OCI-LY3 (cell line): ENCODE measurements around the gene RASGRP3.

ENCODE experiments used
- H2AFZ ChIP-seq: fragments of 200-600, 300-600 bp; shearing (Covaris generic); 2 replicates; pipeline ENCODE4 v1.6.0; 2014; ENCODE audit warnings: antibody characterized with exemption, low read depth, low read length
- H3K27ac ChIP-seq: fragments of 200-600, 300-600 bp; sonication (generic); 2 replicates; pipeline ENCODE4 v1.5.1; 2014; ENCODE audit warnings: mild to moderate bottlenecking, low read length, moderate library complexity, mixed read lengths
- H3K27me3 ChIP-seq: fragments of 200-600, 300-600 bp; sonication (generic); 2 replicates; pipeline ENCODE4 v1.6.1; 2014; ENCODE audit warnings: low read depth, low read length, mixed read lengths
- H3K36me3 ChIP-seq: fragments of 200-600, 300-600 bp; sonication (generic); replicated peaks from 2 replicates; pipeline ENCODE3; 2014; ENCODE audit warnings: low read depth, low read length, mixed read lengths
- H3K4me1 ChIP-seq: fragments of 300-600, 200-600 bp; sonication (generic); 2 replicates; pipeline ENCODE4 v1.6.1; 2014; ENCODE audit warnings: low read length, mixed read lengths
- H3K4me2 ChIP-seq: fragments of 200-600, 300-600 bp; sonication (generic); 2 replicates; pipeline ENCODE4 v1.6.1; 2014; ENCODE audit warnings: low read length, mixed read lengths
- H3K4me3 ChIP-seq: fragments of 300-600, 200-600 bp; sonication (generic); 2 replicates; pipeline ENCODE4 v1.5.1; 2014; ENCODE audit warnings: antibody characterized with exemption, mild to moderate bottlenecking, low read length, moderate library complexity
- H3K79me2 ChIP-seq: fragments of 300-600, 200-600 bp; shearing (Covaris generic); 2 replicates; pipeline ENCODE4 v1.6.1; 2014; ENCODE audit warnings: mild to moderate bottlenecking, low read length, mixed read lengths
- H3K9ac ChIP-seq: fragments of 300-600, 200-600 bp; shearing (Covaris generic); 2 replicates; pipeline ENCODE4 v1.6.0; 2014; ENCODE audit warnings: mild to moderate bottlenecking, low read length, moderate library complexity
- H3K9me3 ChIP-seq: fragments of 200-600, 300-600 bp; shearing (Covaris generic); 2 replicates; pipeline ENCODE4 v1.6.1; 2014; ENCODE audit warnings: low read length, mixed read lengths; ENCODE audit not compliant: insufficient read depth
- H4K20me1 ChIP-seq: fragments of 200-600, 300-600 bp; sonication (generic); 2 replicates; pipeline ENCODE4 v1.6.1; 2016; ENCODE audit warnings: low read length, mixed read lengths; ENCODE audit not compliant: insufficient read depth
- CTCF ChIP-seq: fragments of 200-600, 300-600 bp; sonication (generic); IDR thresholded peaks from 2 replicates; pipeline ENCODE4 v1.5.1; 2014; ENCODE audit warnings: antibody characterized with exemption, low read length, low read depth
- EZH2phosphoT487 ChIP-seq: fragments of 200-600 bp; shearing (Covaris generic); IDR thresholded peaks from 2 replicates; pipeline ENCODE4 v1.6.1; 2018; ENCODE audit warnings: antibody characterized with exemption, mixed run types, low read depth

Gene RASGRP3

GRCh38 chr2:33475224-33476130 lies 972 bp upstream of the RASGRP3 start:
- H2AFZ ChIP-seq, result no peak overlapping the region
- TF ChIP-seq CTCF (peak; percentile 90), EZH2phosphoT487 (no peak)
- peak overlapping the region; percentile 96 for H3K4me2 ChIP-seq
- H3K27me3 ChIP-seq, result no peaks in the 10 kb centered on the region
- H3K4me1 ChIP-seq, result peaks cover 49% of the 10 kb centered on the region
- peaks cover 3% of the 10 kb centered on the region; the same call in 1 of the 2 replicates for H3K9me3 ChIP-seq
- peak overlapping the region; percentile 97 for H3K27ac ChIP-seq
- no peaks in the 10 kb centered on the region for H4K20me1 ChIP-seq
- peaks cover 48% of the 10 kb centered on the region for H3K79me2 ChIP-seq
- H3K9ac ChIP-seq, result peak overlapping the region; percentile 100
- peaks cover 20% of the 10 kb centered on the region for H3K36me3 ChIP-seq
- peak overlapping the region; percentile 87 for H3K4me3 ChIP-seq

GRCh38 chr2:33476793-33477190 lies 343 bp downstream of the RASGRP3 start:
- Histone ChIP-seq H3K9ac (peak overlapping the region; percentile 100), H4K20me1 (no peaks in the 10 kb centered on the region), H3K4me2 (peak overlapping the region; percentile 96), H3K27me3 (no peaks in the 10 kb centered on the region), H3K27ac (peak overlapping the region; percentile 97), H3K4me1 (peaks cover 60% of the 10 kb centered on the region), H2AFZ (no peak overlapping the region), H3K36me3 (peaks cover 30% of the 10 kb centered on the region), H3K9me3 (peaks cover 5% of the 10 kb centered on the region; the same call in 1 of the 2 replicates), H3K4me3 (peak overlapping the region; percentile 87), H3K79me2 (peaks cover 61% of the 10 kb centered on the region)
- TF ChIP-seq CTCF (no peak), EZH2phosphoT487 (no peak)

GRCh38 chr2:33477473-33478468 lies 1.3 kb downstream of the RASGRP3 start:
- H3K36me3 ChIP-seq, result peaks cover 37% of the 10 kb centered on the region
- H3K4me1 ChIP-seq, result peaks cover 69% of the 10 kb centered on the region
- H3K9ac ChIP-seq, result peak overlapping the region; percentile 100
- H4K20me1 ChIP-seq, result no peaks in the 10 kb centered on the region
- H3K4me2 ChIP-seq, result peak overlapping the region; percentile 96
- H3K27ac ChIP-seq, result peak overlapping the region; percentile 97
- H2AFZ ChIP-seq, result no peak overlapping the region
- TF ChIP-seq EZH2phosphoT487 (no peak), CTCF (no peak)
- H3K79me2 ChIP-seq, result peaks cover 71% of the 10 kb centered on the region
- peak overlapping the region; percentile 87 for H3K4me3 ChIP-seq
- no peaks in the 10 kb centered on the region for H3K27me3 ChIP-seq
- H3K9me3 ChIP-seq, result peaks cover 5% of the 10 kb centered on the region; the same call in 1 of the 2 replicates
